ENCODE measurements around the gene NUP214.
"Not testable (repeated sequence)": the region's sequence is repeated elsewhere in the genome, so short reads cannot be mapped to it uniquely, and the experiment has no call there.

NUP214 gene

GRCh38 chr9:131185924-131186323 is 60.5 kb downstream of the NUP214 start:
- Histone ChIP-seq H3K27ac (ENCODE audit: low read depth, low read length) (no peak overlapping the region), H3K27me3 (ENCODE audit: control insufficient read depth, insufficient read depth, low read length) (no peaks in the 10 kb centered on the region), H3K4me1 (ENCODE audit: control insufficient read depth, insufficient read depth, low read length) (no peaks in the 10 kb centered on the region), H3K36me3 (ENCODE audit: control insufficient read depth, insufficient read depth, low read length) (peaks cover 68% of the 10 kb centered on the region), H3K4me3 (ENCODE audit: low read depth, low read length) (no peak overlapping the region), H3K9me3 (ENCODE audit: control insufficient read depth, insufficient read depth, low read length) (no peaks in the 10 kb centered on the region), H3K9ac (ENCODE audit: low read depth, low read length) (no peak overlapping the region)

DNA sequence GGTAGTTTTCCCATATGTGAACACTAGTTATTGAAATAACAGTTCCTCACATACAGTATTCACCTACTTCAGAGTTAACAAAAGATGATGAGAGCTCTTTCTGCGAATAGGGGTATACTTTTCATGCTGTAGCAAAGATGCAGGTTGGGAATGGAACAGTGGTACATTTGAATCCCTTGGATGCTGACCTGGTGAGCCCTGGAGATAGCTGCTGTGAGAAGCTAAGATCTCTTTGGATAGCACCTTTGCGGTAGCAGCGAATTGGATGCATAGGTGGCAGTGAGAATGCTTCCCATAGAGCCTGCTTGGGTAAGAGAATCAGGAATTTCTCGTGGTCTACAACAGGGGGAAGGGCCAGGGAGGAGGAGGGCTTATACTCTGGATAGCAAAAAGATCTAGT is 61.2 kb downstream of the NUP214 start:
- H3K4me1 ChIP-seq (ENCODE audit: control insufficient read depth, insufficient read depth, low read length): no peaks in the 10 kb centered on the region
- no peak overlapping the region for H3K4me3 ChIP-seq (ENCODE audit: low read depth, low read length)
- no peak overlapping the region for H3K27ac ChIP-seq (ENCODE audit: low read depth, low read length)
- H3K27me3 ChIP-seq (ENCODE audit: control insufficient read depth, insufficient read depth, low read length): no peaks in the 10 kb centered on the region
- no peak overlapping the region for H3K9ac ChIP-seq (ENCODE audit: low read depth, low read length)
- peaks cover 69% of the 10 kb centered on the region for H3K36me3 ChIP-seq (ENCODE audit: control insufficient read depth, insufficient read depth, low read length)
- no peaks in the 10 kb centered on the region for H3K9me3 ChIP-seq (ENCODE audit: control insufficient read depth, insufficient read depth, low read length)

GRCh38 chr9:131187957-131188356 is 62.6 kb downstream of the NUP214 start:
- no peaks in the 10 kb centered on the region for H3K27me3 ChIP-seq (ENCODE audit: control insufficient read depth, insufficient read depth, low read length)
- no peaks in the 10 kb centered on the region for H3K9me3 ChIP-seq (ENCODE audit: control insufficient read depth, insufficient read depth, low read length)
- H3K4me3 ChIP-seq (ENCODE audit: low read depth, low read length): no peak overlapping the region
- peaks cover 75% of the 10 kb centered on the region for H3K36me3 ChIP-seq (ENCODE audit: control insufficient read depth, insufficient read depth, low read length)
- H3K4me1 ChIP-seq (ENCODE audit: control insufficient read depth, insufficient read depth, low read length): no peaks in the 10 kb centered on the region
- no peak overlapping the region for H3K27ac ChIP-seq (ENCODE audit: low read depth, low read length)
- no peak overlapping the region for H3K9ac ChIP-seq (ENCODE audit: low read depth, low read length)

- no peak overlapping the region for H3K27ac ChIP-seq (ENCODE audit: low read depth, low read length)
- H3K9ac ChIP-seq (ENCODE audit: low read depth, low read length): no peak overlapping the region
- H3K27me3 ChIP-seq (ENCODE audit: control insufficient read depth, insufficient read depth, low read length): no peaks in the 10 kb centered on the region
- no peaks in the 10 kb centered on the region for H3K9me3 ChIP-seq (ENCODE audit: control insufficient read depth, insufficient read depth, low read length)
- H3K4me1 ChIP-seq (ENCODE audit: control insufficient read depth, insufficient read depth, low read length): no peaks in the 10 kb centered on the region
- H3K4me3 ChIP-seq (ENCODE audit: low read depth, low read length): no peak overlapping the region
- peaks cover 77% of the 10 kb centered on the region for H3K36me3 ChIP-seq (ENCODE audit: control insufficient read depth, insufficient read depth, low read length)
Measured at GRCh38 chr9:131188976-131189375, 63.6 kb downstream of the NUP214 start.

DNA sequence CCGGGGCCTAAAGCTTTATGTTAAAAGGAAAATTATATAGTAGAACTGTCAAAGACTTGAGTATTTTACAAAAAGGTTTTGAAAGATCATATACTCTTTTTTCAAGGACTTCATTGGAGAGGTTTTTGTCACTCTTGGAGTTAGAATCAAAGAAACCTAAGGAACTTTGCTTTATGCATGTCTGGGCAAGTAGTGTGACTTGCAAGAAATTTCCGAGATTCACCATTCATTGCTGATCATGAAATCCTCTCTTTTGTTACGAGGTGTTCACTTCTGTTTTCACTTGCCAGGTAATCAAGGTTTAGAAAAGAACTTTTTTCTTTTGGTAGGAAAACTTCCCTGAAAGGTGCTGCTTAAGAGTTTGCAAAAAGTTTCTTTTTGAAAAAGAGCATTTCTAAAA is 64.8 kb downstream of the NUP214 start:
- H3K9ac ChIP-seq (ENCODE audit: low read depth, low read length): no peak overlapping the region
- peaks cover 78% of the 10 kb centered on the region for H3K36me3 ChIP-seq (ENCODE audit: control insufficient read depth, insufficient read depth, low read length)
- no peak overlapping the region for H3K27ac ChIP-seq (ENCODE audit: low read depth, low read length)
- H3K4me3 ChIP-seq (ENCODE audit: low read depth, low read length): no peak overlapping the region
- no peaks in the 10 kb centered on the region for H3K4me1 ChIP-seq (ENCODE audit: control insufficient read depth, insufficient read depth, low read length)
- no peaks in the 10 kb centered on the region for H3K27me3 ChIP-seq (ENCODE audit: control insufficient read depth, insufficient read depth, low read length)
- H3K9me3 ChIP-seq (ENCODE audit: control insufficient read depth, insufficient read depth, low read length): no peaks in the 10 kb centered on the region

DNA sequence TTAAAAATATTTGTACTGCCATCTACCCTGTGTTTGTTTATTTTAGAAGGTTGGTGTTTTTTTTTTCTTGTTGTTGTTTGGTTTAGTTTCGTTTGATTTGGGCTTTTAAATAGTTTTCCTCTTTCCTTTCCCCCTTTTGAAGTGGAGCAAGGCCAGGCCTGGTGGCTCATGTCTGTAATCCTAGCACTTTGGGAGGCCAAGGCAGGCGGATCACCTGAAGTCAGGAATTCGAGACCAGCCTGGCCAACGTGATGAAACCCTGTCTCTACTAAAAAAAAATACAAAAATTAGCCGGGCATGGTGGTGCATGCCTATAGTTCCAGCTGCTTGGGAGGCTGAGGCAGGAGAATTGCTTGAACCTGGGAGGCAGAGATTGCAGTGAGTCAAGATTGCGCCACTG is 65.6 kb downstream of the NUP214 start:
- not testable (repeated sequence) for H3K9ac ChIP-seq (ENCODE audit: low read depth, low read length); H3K4me3 ChIP-seq (ENCODE audit: low read depth, low read length); H3K27ac ChIP-seq (ENCODE audit: low read depth, low read length); H3K27me3 ChIP-seq (ENCODE audit: control insufficient read depth, insufficient read depth, low read length); H3K4me1 ChIP-seq (ENCODE audit: control insufficient read depth, insufficient read depth, low read length); H3K9me3 ChIP-seq (ENCODE audit: control insufficient read depth, insufficient read depth, low read length)
- peaks cover 73% of the 10 kb centered on the region for H3K36me3 ChIP-seq (ENCODE audit: control insufficient read depth, insufficient read depth, low read length)

DNA sequence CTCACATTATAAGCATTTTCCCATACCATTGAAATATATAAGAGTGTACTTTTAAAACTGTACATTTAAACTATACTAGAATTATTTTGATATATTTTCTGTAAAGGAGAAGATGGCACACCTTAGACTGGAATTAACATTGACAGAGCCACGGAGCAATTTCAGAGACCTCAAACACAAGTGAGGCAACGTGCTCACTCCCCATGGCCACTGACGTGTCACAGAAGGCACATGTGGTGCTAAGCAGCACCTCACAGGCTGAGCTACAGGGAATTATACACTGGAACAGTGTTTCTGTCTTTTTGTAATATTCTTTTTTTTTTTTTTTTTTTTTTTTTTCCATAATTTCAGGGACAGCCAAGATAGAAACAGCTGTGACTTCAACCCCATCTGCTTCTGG is 66.5 kb downstream of the NUP214 start:
- H3K4me3 ChIP-seq (ENCODE audit: low read depth, low read length): no peak overlapping the region
- no peak overlapping the region for H3K27ac ChIP-seq (ENCODE audit: low read depth, low read length)
- no peaks in the 10 kb centered on the region for H3K9me3 ChIP-seq (ENCODE audit: control insufficient read depth, insufficient read depth, low read length)
- no peaks in the 10 kb centered on the region for H3K4me1 ChIP-seq (ENCODE audit: control insufficient read depth, insufficient read depth, low read length)
- peaks cover 73% of the 10 kb centered on the region for H3K36me3 ChIP-seq (ENCODE audit: control insufficient read depth, insufficient read depth, low read length)
- H3K9ac ChIP-seq (ENCODE audit: low read depth, low read length): no peak overlapping the region
- no peaks in the 10 kb centered on the region for H3K27me3 ChIP-seq (ENCODE audit: control insufficient read depth, insufficient read depth, low read length)

DNA sequence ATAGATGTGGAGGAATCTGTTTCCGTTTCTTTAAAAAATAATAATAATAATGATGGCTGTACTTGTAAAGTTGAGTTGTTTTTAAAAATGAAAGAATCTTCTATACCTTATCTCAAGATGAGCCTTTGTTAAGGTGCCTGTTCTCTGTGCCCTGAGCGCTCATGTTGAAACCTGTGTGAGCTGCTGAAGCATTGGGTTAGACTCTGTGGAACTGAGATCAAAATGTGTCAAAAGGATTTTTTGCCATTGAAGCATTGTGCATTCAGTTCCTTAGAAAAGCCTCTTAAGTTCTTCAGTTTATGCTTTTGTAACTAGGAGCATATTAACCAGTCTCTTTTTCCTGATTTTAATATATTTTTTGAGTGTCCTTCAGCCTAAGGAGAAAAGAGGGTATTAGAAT is 67.7 kb downstream of the NUP214 start:
- Histone ChIP-seq H3K36me3 (ENCODE audit: control insufficient read depth, insufficient read depth, low read length) (peaks cover 73% of the 10 kb centered on the region), H3K4me1 (ENCODE audit: control insufficient read depth, insufficient read depth, low read length) (no peaks in the 10 kb centered on the region), H3K27me3 (ENCODE audit: control insufficient read depth, insufficient read depth, low read length) (no peaks in the 10 kb centered on the region)

GRCh38 chr9:131194762-131195161 is 69.4 kb downstream of the NUP214 start:
- Histone ChIP-seq H3K27me3 (ENCODE audit: control insufficient read depth, insufficient read depth, low read length) (no peaks in the 10 kb centered on the region), H3K4me1 (ENCODE audit: control insufficient read depth, insufficient read depth, low read length) (no peaks in the 10 kb centered on the region), H3K36me3 (ENCODE audit: control insufficient read depth, insufficient read depth, low read length) (peaks cover 73% of the 10 kb centered on the region), H3K9ac (ENCODE audit: low read depth, low read length) (no peak overlapping the region), H3K4me3 (ENCODE audit: low read depth, low read length) (no peak overlapping the region), H3K27ac (ENCODE audit: low read depth, low read length) (no peak overlapping the region), H3K9me3 (ENCODE audit: control insufficient read depth, insufficient read depth, low read length) (no peaks in the 10 kb centered on the region)

More for the DNA sequence above, 67.7 kb downstream of the NUP214 start:
- Histone ChIP-seq H3K9ac (ENCODE audit: low read depth, low read length) (no peak overlapping the region), H3K9me3 (ENCODE audit: control insufficient read depth, insufficient read depth, low read length) (no peaks in the 10 kb centered on the region), H3K27ac (ENCODE audit: low read depth, low read length) (no peak overlapping the region), H3K4me3 (ENCODE audit: low read depth, low read length) (no peak overlapping the region)

DNA sequence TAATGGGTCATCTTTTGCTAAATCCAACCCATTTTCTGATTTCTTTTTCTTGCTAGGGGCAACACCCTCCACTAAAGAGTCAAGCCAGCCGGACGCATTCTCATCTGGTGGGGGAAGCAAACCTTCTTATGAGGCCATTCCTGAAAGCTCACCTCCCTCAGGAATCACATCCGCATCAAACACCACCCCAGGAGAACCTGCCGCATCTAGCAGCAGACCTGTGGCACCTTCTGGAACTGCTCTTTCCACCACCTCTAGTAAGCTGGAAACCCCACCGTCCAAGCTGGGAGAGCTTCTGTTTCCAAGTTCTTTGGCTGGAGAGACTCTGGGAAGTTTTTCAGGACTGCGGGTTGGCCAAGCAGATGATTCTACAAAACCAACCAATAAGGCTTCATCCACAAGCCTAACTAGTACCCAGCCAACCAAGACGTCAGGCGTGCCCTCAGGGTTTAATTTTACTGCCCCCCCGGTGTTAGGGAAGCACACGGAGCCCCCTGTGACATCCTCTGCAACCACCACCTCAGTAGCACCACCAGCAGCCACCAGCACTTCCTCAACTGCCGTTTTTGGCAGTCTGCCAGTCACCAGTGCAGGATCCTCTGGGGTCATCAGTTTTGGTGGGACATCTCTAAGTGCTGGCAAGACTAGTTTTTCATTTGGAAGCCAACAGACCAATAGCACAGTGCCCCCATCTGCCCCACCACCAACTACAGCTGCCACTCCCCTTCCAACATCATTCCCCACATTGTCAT is 72.0 kb downstream of the NUP214 start:
- no peak overlapping the region for H3K27ac ChIP-seq (ENCODE audit: low read depth, low read length)
- H3K27me3 ChIP-seq (ENCODE audit: control insufficient read depth, insufficient read depth, low read length): no peaks in the 10 kb centered on the region
- no peaks in the 10 kb centered on the region for H3K9me3 ChIP-seq (ENCODE audit: control insufficient read depth, insufficient read depth, low read length)
- no peaks in the 10 kb centered on the region for H3K4me1 ChIP-seq (ENCODE audit: control insufficient read depth, insufficient read depth, low read length)
- no peak overlapping the region for H3K9ac ChIP-seq (ENCODE audit: low read depth, low read length)
- H3K36me3 ChIP-seq (ENCODE audit: control insufficient read depth, insufficient read depth, low read length): peaks cover 71% of the 10 kb centered on the region
- no peak overlapping the region for H3K4me3 ChIP-seq (ENCODE audit: low read depth, low read length)

GRCh38 chr9:131198041-131198715 is 72.8 kb downstream of the NUP214 start:
- H3K27ac ChIP-seq (ENCODE audit: low read depth, low read length): no peak overlapping the region
- no peaks in the 10 kb centered on the region for H3K27me3 ChIP-seq (ENCODE audit: control insufficient read depth, insufficient read depth, low read length)
- H3K36me3 ChIP-seq (ENCODE audit: control insufficient read depth, insufficient read depth, low read length): peaks cover 69% of the 10 kb centered on the region
- H3K4me3 ChIP-seq (ENCODE audit: low read depth, low read length): no peak overlapping the region
- no peak overlapping the region for H3K9ac ChIP-seq (ENCODE audit: low read depth, low read length)
- H3K9me3 ChIP-seq (ENCODE audit: control insufficient read depth, insufficient read depth, low read length): no peaks in the 10 kb centered on the region
- peaks cover under 1% of the 10 kb centered on the region; the same call in 1 of the 2 replicates for H3K4me1 ChIP-seq (ENCODE audit: control insufficient read depth, insufficient read depth, low read length)

Data from HUES48 (cell line).